ENCODE results near the gene ZNF883.
"Not testable (repeated sequence)": the region's sequence is repeated elsewhere in the genome, so short reads cannot be mapped to it uniquely, and the experiment has no call there.

ZNF883 gene

DNA sequence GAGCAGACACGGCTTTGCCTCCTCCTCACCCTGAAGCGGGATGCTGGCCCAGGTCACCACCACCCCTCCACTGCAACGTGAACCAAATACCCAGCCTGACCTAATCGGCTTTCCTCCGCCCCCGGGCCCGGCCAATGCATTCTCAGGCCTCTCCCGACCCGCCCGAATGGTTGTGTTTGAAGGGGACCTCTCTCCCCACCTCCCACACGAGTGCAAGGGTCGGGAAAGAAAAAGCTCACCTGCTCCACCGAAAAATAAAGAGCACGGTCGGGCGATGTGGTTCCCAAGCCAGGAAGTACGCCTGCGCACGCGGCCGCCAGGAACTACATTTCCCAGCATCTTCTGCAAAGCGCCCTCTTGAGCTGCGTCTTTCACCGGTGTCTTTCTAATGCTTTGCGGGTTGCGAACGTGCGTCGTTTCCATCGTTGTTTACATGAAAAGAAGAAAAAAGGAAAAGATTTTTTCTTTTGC lies at the start of gene ZNF883:
ZNF883 (minus strand) TSS at position 282 of the 471 bp plus-strand sequence.
- DNase-seq: peak; percentile 51

DNA sequence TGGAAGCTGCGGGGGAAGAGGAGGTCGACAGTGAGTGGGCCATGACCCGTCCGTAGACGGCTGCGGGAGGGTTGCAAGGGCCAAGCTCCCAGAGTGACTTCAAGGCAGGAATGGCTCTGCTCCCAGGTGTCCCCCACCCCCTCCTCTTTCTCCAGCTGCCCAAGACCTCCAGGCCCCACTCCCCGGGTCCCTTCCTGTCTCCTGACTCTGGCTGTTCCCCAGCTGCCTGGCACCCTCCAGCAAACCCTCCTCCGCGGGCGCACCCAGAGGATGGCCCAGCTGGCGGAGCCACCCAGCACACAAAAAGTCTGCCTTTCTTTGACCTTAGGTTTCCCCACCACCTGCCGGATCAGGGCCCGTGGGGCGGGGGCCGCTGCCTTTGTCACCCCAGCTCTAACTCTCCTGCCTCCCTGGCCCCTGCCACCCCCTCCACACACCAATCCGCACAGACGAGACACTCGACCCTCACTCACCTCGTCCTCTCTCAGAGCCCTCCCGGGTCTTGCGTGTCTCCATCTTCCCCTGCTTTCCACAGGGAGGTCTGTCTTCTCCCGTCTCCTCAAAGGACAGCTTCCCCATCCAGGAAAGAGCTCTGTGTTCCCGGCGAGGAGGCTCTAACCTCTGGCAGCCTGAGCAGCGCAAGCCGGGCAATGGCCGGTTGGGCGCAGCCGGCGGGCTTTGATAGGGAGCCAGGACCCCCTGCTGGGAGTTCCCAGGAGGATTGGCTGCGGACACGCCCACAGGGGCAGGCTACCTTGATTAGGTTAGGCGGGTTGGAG lies 49.3 kb upstream of the ZNF883 start:
- DNase-seq: not testable (repeated sequence)

DNA sequence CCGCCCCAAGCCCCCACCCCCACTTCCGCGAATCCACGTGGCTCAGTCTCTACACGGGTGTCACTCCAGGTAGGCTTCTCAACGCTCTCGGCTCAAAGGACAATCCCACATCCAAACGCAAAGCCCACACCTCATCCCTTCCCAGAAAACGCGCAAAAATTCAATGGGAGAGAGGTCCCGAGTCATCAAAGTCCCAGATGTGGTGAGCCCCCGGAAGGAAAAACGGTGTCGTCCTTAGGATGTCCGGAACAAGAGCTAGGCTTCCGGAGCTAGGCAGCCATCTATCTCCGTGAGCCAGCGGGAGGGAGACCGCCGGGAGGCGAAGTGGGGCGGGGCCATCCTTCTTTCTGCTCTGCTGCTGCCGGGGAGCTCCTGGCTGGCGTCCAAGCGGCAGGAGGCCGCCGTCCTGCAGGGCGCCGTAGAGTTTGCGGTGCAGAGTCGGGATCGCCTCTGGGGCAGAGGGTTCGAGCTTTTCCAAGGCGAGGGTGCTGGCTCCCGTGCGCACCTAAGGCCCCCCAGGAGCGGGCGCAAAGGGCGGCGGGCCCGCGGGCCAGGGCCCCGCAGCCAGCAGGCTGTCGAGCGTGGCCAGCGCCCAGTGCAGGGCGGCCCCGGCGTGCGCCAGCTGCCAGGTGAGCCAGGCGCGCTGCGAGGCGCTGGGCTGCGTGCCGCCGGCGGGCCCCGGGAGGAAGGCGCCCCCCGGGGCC lies 47.7 kb upstream of the ZNF883 start:
- peak; percentile 12 for DNase-seq

DNA sequence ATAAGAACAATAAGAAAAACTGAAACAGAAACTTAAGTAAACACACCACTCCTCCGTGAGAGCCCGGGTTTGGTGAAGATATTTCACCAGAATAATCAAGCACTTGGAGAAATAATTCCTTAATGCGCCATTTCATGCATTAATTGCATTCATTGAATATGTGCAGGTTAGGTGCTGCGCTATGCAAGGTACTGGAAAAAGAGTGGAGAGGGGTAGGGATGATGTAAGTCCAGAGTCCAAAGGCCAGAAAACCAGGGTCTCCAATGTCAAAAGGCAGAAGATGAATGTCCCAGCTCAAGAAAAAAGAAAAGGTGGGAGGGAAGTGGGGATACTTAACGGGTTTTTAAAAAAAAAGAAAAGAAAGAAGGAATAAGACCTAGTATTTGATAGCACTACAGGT lies 45.2 kb upstream of the ZNF883 start:
- no peak for DNase-seq

DNA sequence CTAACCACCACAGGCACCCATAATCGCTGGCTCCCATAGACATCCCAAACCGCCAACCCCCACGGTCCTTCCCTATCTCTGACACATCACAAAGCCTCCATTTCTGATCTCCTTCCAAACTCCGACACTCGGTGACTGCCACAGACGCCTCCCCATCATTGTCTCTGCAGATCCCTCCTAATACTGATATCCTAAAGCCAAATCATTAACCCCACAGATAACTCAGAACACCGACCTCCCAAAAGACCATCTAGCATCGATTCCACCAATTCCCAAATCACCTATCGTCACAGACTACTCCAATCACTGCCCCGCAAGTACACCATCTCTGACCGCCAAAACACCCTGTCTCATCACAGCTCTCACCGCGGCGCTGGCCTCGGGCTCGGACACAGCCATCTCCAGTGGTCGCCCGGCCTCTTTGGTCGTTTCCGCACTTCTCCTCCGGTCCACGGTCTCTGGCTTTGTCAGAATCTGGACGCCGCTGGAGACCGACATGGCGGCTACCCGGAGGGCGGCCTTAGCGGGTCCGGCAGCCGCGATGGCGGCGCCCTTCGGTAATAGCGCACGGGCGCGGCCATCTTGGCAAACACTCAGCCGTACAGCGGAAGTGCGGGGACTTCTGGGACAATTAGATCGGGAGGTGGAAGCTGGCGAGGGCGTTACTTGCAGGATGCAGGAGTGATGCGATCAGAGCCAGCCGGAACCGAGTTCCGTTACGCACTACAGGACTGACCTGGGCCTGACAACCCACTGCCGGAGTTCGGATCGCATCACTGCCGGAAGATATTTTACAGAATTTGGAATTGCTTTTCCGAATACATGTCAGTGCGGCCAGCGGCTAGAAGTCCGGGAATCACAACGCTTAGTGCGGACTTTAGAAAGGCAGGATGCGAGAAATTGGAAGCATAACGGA lies 44.5 kb upstream of the ZNF883 start, which contains the start of gene ZFP37:
ZFP37 (minus strand) TSS at position 534 of the 916 bp plus-strand sequence; CDS start at position 498, 36 bp downstream.
- DNase-seq: peak; percentile 94

DNA sequence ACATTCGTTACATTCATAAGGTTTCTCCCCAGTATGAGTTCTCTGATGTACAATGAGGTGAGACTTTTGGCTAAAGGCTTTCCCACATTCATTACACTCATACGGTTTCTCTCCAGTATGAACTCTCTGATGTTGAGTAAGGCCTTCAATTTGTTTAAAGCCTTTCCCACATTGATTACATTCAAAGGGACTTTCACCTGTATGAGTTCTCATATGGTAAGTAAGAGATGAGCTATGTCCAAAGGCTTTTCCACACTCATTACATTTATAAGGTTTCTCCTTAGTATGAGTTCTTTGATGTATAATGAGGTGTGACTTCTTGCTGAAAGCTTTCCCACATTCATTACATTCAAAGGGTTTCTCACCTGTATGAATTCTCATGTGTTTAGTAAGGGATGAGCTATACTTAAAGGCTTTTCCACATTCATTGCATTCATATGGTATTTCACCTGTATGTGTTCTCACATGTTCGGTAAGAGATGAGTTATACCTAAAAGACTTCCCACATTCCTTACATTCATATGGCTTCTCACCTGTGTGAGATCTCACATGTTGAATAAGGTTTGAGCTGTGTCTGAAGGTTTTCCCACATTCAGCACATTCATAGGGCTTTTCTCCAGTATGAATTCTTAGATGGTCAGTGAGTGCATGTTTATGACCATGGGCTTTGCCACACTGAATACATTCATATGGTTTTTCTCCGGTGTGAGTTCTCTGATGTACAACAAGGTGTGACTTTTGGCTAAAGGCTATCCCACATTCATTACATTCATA lies 31.1 kb upstream of the ZNF883 start:
- no peak for DNase-seq

DNA sequence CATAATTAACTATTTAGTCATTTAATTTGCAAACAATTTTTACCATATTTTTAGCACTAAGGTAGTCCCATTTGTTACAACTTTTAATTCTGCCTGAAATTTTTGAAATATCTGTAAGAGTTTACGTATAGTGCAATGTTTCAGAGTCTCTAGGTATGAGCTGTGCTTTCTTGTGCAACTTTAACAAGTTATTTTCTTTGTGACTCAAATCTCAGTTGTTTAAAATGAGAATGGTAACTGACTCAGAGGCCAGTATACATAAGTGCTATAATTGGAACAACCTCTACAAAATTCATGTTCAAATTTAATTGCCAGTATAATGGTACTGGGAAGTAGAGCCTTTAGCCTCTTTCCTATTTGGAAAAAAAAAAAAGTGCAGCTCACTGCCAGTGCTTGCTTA lies 14.2 kb upstream of the ZNF883 start:
- DNase-seq: no peak

DNA sequence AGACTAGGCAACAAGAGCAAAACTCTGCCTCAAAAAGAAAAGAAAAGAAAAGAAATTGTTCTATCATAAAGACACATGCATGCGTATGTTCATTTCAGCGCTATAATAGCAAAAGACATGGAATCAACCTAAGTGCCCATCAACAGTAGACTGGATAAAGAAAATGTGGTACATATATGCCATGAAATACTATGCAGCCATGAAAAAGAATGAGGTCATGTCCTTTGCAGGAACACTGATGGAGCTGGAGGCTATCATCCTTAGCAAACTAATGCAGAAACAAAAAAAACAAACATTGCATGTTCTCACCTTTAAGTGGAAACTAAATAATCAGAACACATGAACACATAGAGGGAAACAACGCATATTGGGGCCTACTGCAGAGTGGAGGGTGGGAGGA lies 6.3 kb upstream of the ZNF883 start:
- DNase-seq: no peak

DNA sequence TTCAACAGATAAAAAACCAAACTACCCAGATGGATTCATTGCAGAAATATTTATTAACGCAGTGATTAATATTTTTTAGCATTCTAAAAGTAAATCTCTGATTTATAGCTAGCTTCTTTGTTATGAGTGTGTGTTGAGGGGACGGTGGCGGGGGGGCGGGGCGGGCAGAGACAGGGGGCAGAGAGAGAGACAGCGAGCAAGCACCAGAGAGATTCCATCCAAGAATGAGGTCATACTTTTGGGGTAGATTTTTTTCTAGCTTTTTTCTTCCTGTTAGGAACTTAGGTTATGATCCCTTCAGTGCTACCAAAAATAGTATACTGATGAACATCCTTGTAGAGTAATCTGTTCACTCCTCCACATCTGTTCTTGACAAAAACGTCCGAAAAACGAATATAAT lies 500 bp upstream of the ZNF883 start:
- no peak for DNase-seq

DNA sequence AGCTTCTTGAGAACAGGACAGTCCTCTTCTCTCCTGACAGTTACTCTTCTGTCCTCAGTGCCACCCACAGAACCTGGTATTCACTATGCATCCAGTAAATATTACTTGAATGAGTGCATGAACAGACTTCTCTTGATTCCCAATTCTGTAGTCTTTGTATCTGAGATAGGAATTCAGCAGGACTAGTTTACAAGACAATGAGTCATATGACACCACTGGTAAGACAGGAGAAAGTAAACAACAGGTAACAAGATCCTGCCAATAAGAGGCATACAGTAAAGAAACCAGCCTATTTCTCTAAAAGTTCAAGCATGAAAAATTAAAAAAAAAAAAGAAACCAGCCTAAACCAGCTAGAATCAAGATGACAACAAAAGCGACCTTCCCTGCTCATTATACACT lies 6.2 kb downstream of the ZNF883 start:
- DNase-seq: no peak

DNA sequence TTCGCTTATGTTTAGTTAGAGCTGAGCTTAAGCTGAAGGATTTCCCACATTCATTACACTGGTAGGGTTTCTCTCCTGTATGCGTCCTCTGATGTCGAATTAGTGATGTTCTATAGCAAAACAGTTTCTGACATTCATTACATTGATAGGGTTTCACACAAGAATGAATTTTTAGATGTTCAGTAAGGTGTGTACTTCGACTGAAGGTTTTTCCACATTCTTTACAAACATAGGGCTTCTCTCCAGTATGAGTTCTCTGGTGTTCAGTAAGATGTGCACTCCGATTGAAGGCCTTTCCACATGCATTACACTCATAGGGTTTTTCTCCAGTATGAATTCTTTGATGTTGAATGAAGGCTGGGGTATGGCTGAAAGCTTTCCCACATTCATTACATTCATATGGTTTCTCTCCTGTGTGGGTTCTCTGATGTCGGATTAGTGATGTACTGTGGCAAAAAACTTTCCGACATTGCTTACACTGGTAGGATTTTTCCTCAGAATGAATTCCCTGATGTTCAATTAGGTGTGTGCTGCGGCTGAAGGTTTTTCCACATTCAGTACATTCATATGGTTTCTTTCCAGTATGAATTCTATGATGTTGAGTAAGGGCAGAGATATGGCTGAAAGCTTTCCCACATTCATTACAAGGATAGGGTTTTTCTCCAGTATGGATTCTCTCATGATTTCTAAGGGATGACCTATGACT lies 14.6 kb downstream of the ZNF883 start:
- no peak for DNase-seq

DNA sequence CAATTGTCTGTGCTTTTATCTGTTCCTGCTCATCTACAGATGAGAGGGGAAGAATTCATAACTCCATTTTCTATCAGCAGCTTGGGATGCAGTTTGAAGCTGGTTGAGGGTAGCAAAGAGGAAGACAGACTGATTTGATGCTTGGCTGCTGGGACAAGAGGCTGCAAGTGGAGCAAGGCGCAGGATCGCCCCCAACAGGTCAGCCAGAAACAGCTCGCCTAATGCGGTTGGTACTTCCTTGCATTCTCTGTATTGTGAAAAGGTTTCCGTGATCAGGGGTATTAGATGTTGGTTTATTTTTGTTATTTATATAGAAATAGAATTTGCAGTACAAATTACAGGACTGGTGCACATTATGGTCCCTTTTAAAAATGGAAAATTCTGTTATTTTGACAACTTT lies 40.6 kb downstream of the ZNF883 start:
- DNase-seq: no peak

DNA sequence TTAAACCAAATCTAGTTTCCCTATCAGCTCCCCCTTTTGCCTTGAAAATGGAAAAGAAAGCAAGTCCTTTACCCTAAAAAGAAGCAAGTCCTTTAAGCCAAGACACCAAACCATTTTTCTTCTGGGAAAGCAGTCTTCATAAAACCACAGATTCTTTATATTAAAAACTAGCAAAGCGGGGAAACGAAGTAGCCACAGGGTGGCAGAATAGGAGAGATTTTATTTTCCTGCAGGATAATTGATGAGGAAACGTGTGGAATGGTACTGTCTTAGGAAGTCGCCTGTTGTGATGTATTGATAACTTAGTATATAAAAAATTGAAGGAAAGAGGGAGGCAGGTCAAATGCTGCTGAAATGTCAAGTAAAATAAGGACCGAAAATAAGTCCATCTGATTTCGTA lies 41.1 kb downstream of the ZNF883 start:
- peak; percentile 4 for DNase-seq

DNA sequence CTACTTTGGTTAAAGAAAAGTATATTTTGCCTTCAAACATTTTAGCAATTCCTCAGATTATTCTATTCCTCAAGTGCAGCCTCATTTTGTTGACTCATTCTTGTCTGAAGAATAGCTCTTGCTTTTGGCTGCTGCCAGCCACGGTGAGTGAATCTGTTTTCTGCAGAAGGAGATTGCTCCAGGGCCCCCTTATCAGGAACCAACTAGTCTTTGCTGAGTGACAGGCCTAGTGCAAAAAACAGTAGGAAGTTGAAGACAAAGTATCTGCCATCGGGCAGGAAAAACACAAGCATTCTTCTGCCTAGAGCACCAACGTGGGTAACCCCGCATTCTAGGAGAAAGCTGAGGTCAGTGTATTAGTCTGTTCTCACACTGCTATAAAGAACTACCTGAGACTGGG lies 42.3 kb downstream of the ZNF883 start:
- DNase-seq: no peak

DNA sequence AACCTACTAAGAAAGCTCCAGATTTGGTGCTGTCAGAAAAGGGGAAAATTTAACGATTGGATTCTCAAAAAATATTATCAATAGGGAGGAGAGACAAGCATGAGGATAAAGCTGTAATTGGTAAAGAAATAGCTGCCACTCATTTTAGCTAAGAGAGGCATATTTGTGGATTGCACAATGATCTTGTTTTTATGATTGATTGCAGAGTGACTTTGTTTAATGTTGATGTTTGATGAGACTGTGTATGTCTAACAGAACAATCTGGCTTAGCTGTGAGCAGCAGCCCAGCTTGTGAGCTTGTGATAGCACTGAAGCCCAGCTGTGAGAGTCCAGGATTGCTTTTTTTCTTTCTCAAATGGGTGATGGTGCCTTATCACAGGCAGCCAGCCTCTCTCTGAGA lies 56.4 kb downstream of the ZNF883 start:
- DNase-seq: no peak

DNA sequence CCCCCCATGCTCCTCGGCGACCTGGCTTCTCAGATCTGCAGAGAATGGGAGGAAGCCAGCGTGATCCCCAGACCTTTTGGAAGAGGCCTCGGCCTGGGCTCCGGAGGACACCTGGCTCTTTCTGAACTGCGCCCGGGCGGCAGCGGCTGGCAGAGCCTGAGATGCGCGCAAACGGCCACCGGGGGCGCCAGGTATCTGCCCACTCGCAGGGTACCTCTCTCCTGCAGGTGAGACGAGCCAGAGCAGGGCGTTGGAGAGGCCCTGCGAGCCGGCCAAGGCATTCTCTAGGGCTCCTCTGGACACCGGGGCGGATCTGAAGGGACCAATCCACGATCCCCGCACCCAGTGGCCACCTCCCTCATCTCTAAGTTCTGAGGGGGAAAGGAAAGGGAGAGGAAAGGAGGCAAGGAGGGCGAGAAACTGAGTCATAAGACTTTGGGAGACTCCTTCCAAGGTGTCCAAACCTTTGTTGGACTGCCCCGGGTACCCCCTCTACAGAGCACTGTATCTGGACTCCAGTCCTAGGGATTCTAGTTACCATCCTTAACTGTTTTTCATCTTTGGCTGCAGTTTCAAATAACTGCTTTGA lies 66.3 kb downstream of the ZNF883 start:
- DNase-seq: no peak

DNA sequence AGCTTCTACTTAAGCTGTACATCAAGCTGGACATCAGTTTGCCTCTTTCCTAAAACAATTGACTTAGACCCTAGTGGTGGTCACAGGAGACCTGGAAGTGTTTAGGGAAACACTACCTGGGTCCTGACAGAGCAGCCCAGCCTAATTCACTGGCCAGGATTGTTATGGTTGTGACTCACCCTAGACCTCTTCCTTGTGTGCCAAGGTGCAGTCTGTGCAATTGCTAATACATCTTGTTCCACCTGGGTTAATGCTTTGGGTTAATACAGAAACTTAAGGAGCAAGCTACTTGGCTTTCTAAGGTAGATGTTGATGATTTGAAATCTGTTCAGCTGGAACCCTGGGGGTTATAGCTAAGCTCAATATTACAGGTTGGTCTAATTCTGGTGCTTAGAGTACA lies 72.6 kb downstream of the ZNF883 start:
- no peak for DNase-seq

DNA sequence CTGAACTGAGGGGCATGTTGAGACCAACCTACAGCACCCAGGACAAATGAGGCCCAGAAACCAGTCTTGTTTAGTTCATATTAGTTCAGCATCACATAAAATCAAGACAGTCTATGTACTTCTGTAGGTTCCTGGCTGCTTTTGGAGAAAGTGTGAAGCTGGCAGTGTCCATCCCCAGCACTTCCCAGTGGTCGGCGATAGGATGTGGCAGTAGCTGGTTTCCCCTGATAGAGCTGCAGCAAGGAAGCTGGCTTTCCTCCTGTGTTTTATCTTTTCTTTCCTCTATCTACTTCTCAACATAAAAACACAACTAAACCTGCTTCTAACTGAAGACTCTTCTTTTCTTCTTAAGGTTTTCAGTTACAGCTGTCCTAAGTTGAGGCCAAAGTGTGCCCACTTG lies 78.3 kb downstream of the ZNF883 start:
- DNase-seq: no peak

DNA sequence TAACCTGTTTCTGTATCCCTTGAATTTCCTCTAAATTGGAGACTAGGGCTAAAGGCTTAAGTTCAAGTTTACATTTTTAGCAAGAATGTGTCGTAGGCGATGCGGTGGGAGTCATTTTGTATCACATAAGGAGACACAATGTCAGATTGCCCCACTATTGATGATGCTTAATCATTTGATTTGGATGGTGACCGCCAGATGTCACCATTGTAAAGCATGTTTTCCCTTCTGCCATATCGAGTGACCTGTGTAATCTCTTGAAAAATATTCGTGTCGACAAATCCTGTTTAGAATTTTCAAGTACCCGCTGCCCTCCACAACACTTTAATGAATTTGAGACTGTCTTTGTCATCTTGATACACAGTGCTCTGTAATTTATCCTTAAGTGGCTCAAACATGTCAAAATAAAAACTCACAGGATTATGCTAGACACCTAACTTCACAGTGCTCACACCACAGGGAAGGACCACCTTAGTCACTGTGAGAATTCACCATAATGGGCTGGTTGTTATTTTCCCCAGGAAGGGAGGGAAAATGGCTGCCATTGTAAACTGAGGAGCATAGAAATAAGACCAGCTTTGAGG lies 86.8 kb downstream of the ZNF883 start:
- DNase-seq: peak; percentile 25

DNA sequence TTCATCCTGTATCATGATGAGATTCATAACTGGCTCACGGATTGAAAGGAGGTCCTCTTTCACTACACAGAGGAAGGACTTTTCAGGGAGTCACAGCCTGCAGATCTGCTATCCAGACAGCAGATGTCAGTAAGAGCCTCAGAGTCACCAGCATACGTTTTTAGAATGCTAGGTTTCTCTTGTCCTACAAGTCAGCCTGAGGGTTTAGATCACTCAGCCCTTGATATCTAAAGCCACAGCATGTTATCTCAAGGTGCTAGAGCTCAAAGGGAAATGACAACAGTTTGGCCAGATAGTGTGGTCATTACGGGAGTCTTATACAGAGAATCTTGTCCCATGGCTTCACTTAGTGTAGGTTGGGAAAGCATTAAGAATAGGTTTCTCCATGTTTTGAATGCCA lies 90.4 kb downstream of the ZNF883 start:
- DNase-seq: peak; percentile 36

DNA sequence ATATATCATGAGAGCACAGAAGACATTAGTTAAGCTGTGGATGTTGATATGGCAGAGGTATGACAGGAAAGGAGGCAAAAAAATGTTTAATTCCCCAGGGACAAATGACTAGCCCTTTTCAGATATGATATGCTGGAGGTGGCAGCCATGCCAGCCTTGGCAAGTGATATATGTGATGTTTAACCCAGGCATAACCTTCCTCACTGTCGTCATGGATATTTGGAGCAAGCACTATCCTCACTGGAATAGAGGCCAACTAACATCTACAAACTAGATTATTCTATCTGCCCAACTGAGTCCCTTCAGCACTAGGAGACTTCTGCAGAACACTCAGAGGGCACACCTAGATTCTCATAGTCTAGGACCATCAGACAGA lies 94.0 kb downstream of the ZNF883 start:
- DNase-seq: no peak
